Vagina (tissue), 2 donors: ENCODE measurements around the gene MYLK2. TPM values are rescaled to one million over a fixed set of nuclear protein-coding genes. Genes with fewer than 3 reads are reported as not detected.

Source experiments
- DNase-seq, 2 donors: peaks; one replicate each; pipeline ENCODE4 v3.0.0-alpha.2; 2017; ENCODE audit errors: extremely low spot score in 2 of 2
- H3K27ac ChIP-seq: fragments of 200-600 bp; sonication (generic); one replicate; pipeline ENCODE4 v1.5.1; 2019
- H3K27me3 ChIP-seq: fragments of 200-600 bp; sonication (generic); one replicate; pipeline ENCODE4 v1.5.1; 2019
- H3K36me3 ChIP-seq, 2 donors: fragments of 200-600 bp; sonication (generic); one replicate each; pipeline ENCODE4 v1.5.1; 2017 to 2019
- H3K4me1 ChIP-seq: fragments of 200-600 bp; sonication (generic); one replicate; pipeline ENCODE4 v1.5.1; 2019
- H3K4me3 ChIP-seq, 2 donors: fragments of 200-600 bp; sonication (generic); 1 replicate in 1 of 2; 2 replicates in 1 of 2; pipeline ENCODE4 v1.5.1; 2016 to 2019
- H3K9me3 ChIP-seq: fragments of 200-600 bp; sonication (generic); one replicate; pipeline ENCODE4 v1.5.1; 2019
- CTCF ChIP-seq, 3 experiments: fragments of 450-650 bp in 2 of 3; fragments of 200-600 bp in 1 of 3; sonication (generic) in 1 of 3; IDR thresholded peaks; one replicate each; pipeline ENCODE4 v1.5.1; 2017 to 2019; ENCODE audit warnings: antibody characterized with exemption in 3 of 3, mild to moderate bottlenecking in 2 of 3, moderate library complexity in 2 of 3
- POLR2A ChIP-seq, 2 donors: fragments of 450-650 bp; IDR thresholded peaks; one replicate each; pipeline ENCODE4 v1.6.1; 2017; ENCODE audit warnings: antibody characterized with exemption in 2 of 2, mild to moderate bottlenecking in 2 of 2, moderate library complexity in 2 of 2
- POLR2AphosphoS5 ChIP-seq, 2 donors: sonication (generic); formaldehyde crosslinking; IDR thresholded peaks; one replicate each; pipeline ENCODE4 v1.9.0; 2017; ENCODE audit warnings: antibody characterized with exemption in 2 of 2, mild to moderate bottlenecking in 2 of 2, low read depth in 1 of 2; ENCODE audit not compliant: insufficient read depth in 1 of 2
- intact Hi-C: fragments of 100-400 bp; cut with DNase I; formaldehyde crosslinking; loops from one replicate; pipeline ENCODE4 v1.15.1; 2023
- total RNA-seq: library from RNA; depleted of rRNA; stranded (reverse); fragments of >200 nt; gene quantifications from one replicate; pipeline ENCODE4 v1.2.3, GENCODE V29; 2016

Gene MYLK2
- total RNA-seq, 1 donor from 2014 or later, result not detected

- TF ChIP-seq CTCF (IDR thresholded peaks at IDR 0.05) (no peak), POLR2AphosphoS5 (IDR thresholded peaks at IDR 0.05; ENCODE audit: insufficient read depth in 1 of 2, low read depth in 1 of 2) (peak in 1 of 2 donors; percentile 29), POLR2A (IDR thresholded peaks at IDR 0.05) (no peak)
- Histone ChIP-seq H3K27me3 (no peaks in the 10 kb centered on the region), H3K9me3 (no peaks in the 10 kb centered on the region), H3K27ac (peak overlapping the region; percentile 70), H3K4me3 (peak overlapping the region; percentile 52 to 64), H3K36me3 (no peaks in the 10 kb centered on the region), H3K4me1 (peaks cover 20% of the 10 kb centered on the region)
- intact Hi-C loops, result no loop called here
- DNase-seq, result peak in 1 of 2 donors; percentile 93
Measured at GRCh38 chr20:31870726-31871617, 51.8 kb downstream of the MYLK2 start.

GRCh38 chr20:31871618-31871954 is 52.4 kb downstream of the MYLK2 start:
- H3K36me3 ChIP-seq, result no peaks in the 10 kb centered on the region
- no peaks in the 10 kb centered on the region for H3K9me3 ChIP-seq
- no peaks in the 10 kb centered on the region for H3K27me3 ChIP-seq
- no peak for DNase-seq
- H3K4me1 ChIP-seq, result peaks cover 20% of the 10 kb centered on the region
- no peak for TF ChIP-seq POLR2AphosphoS5 (IDR thresholded peaks at IDR 0.05; ENCODE audit: insufficient read depth in 1 of 2, low read depth in 1 of 2)
- no peak for TF ChIP-seq CTCF (IDR thresholded peaks at IDR 0.05)
- no peak for TF ChIP-seq POLR2A (IDR thresholded peaks at IDR 0.05)
- H3K27ac ChIP-seq, result no peak overlapping the region
- intact Hi-C loops, result no loop called here
- H3K4me3 ChIP-seq, result no peak overlapping the region

- no peak overlapping the region for H3K27ac ChIP-seq
- H3K4me3 ChIP-seq, result no peak overlapping the region
- H3K27me3 ChIP-seq, result no peaks in the 10 kb centered on the region
- TF ChIP-seq POLR2A (IDR thresholded peaks at IDR 0.05) (no peak), CTCF (IDR thresholded peaks at IDR 0.05) (no peak), POLR2AphosphoS5 (IDR thresholded peaks at IDR 0.05; ENCODE audit: insufficient read depth in 1 of 2, low read depth in 1 of 2) (no peak)
- intact Hi-C loops, result no loop called here
- no peaks in the 10 kb centered on the region for H3K36me3 ChIP-seq
- DNase-seq, result no peak
- H3K9me3 ChIP-seq, result no peaks in the 10 kb centered on the region
- peaks cover 20% of the 10 kb centered on the region for H3K4me1 ChIP-seq
Measured at GRCh38 chr20:31872406-31872805, 53.2 kb downstream of the MYLK2 start.

GRCh38 chr20:31875671-31876070 is 56.5 kb downstream of the MYLK2 start:
- Histone ChIP-seq H3K4me3 (no peak overlapping the region), H3K27ac (no peak overlapping the region), H3K36me3 (no peaks in the 10 kb centered on the region), H3K4me1 (peaks cover 8% of the 10 kb centered on the region), H3K27me3 (no peaks in the 10 kb centered on the region), H3K9me3 (no peaks in the 10 kb centered on the region)
- DNase-seq, result no peak
- no peak for TF ChIP-seq POLR2A (IDR thresholded peaks at IDR 0.05)
- no peak for TF ChIP-seq POLR2AphosphoS5 (IDR thresholded peaks at IDR 0.05; ENCODE audit: insufficient read depth in 1 of 2, low read depth in 1 of 2)
- no peak for TF ChIP-seq CTCF (IDR thresholded peaks at IDR 0.05)
- intact Hi-C loops, result no loop called here

- H3K4me3 ChIP-seq, result no peak overlapping the region
- H3K9me3 ChIP-seq, result no peaks in the 10 kb centered on the region
- no peaks in the 10 kb centered on the region for H3K27me3 ChIP-seq
- no peak for DNase-seq
- no peaks in the 10 kb centered on the region for H3K4me1 ChIP-seq
- no peaks in the 10 kb centered on the region for H3K36me3 ChIP-seq
- intact Hi-C loops, result no loop called here
- no peak for TF ChIP-seq POLR2A (IDR thresholded peaks at IDR 0.05)
- no peak for TF ChIP-seq CTCF (IDR thresholded peaks at IDR 0.05)
- no peak for TF ChIP-seq POLR2AphosphoS5 (IDR thresholded peaks at IDR 0.05; ENCODE audit: insufficient read depth in 1 of 2, low read depth in 1 of 2)
- H3K27ac ChIP-seq, result no peak overlapping the region
Measured at GRCh38 chr20:31877684-31878083, 58.5 kb downstream of the MYLK2 start.
